COLO668 (cell line): Measurements from ENCODE around the gene SH3BP5.

Experiments used
- DNase-seq: peaks from one replicate; lab custom pipeline; 2025; ENCODE audit not compliant: unreplicated experiment; lab: John Stamatoyannopoulos, UW

The SH3BP5 gene

DNA sequence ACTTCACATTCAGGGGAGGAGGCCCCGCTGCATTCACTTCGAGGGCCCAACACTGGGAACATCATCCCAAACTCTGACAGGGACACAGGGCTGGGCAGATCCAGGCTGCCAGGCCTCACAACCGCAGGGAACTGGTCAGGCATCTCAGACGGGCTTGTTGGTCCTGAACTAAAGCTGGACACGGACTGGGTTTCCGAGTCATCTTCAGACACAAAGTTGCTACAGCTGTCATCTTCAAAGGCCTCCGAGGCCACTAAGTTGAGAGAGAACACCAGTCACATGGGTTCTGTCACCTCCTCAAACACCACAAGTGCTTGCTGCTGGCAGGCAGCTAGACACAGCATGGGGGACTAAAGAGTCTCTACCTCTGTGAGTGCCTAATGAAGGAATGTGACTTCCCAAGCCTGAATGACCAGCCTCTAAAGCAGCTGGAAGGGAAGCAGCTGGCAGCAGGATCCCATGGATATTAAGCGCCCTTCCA is 75.5 kb downstream of the SH3BP5 start:
- no peak for DNase-seq

DNA sequence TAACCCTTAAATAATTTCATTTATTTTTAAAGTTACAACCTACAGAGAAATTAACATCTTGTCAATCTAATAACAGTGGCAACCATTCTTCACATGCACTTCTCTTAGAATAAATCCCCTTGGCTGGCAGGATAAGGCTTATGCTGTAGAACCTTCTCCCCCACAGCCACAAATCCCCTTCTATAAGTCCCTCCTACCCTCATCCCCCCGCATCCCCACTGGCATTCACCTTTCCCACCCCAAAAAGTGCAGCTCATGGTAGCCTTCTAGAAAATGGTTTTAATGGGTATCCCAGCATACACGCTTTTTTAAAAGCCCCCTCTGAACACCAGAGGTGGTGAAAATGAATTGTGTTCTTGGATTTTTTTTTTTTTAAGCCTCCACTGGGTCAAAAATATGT is 77.2 kb downstream of the SH3BP5 start:
- DNase-seq: no peak

DNA sequence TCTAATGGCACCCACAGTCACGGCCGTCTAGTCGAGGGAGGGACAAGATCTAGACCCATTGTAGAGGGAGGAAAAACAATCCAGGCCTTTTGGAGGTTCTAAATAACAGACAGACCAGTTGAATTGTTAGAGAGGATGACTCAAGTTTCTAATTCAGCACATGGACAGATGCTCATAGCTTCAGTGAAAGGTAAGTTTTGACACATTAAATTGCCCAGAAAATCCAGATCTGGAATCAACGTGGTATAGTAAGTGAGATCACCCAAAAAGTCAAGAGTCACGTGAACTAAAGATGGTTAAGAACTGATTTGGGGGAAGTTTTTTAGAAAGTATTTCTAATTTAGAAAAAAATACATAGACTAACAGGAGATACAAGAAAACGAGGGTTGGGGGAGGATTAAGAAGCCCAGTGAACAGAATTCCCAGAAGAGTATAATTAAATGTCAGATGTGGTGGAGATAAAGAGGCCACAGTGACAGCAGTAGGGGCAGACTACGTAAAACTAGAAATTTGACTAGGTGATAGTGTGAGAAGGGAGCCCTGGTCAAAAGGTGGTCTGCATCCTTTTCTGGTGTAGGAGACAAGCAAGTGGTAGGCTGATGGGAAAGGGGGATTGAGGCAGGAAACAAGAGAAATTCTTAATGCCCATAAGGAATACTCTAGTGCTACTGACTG is 79.2 kb downstream of the SH3BP5 start:
- no peak for DNase-seq

DNA sequence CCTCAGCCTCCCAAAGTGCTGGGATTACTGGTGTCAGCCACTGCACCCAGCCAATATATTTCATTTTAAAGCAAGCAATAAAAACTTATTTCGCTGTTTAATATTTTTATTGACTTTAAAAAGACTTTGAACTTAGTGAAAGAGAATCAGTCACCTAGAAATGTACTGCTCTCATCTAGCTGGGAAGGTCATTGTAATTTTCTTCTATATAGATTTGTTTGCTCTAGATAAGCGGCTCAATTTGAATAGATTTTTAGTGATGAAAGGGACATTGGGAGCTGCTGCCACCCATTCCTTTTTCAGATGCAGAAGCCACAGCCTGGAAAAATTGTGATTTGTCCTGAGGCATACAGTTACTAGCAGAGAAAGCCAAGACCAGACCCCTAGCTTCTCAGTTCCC is 86.2 kb downstream of the SH3BP5 start:
- DNase-seq: no peak

GRCh38 chr3:15243822-15244482 is 88.4 kb downstream of the SH3BP5 start:
- no peak for DNase-seq

DNA sequence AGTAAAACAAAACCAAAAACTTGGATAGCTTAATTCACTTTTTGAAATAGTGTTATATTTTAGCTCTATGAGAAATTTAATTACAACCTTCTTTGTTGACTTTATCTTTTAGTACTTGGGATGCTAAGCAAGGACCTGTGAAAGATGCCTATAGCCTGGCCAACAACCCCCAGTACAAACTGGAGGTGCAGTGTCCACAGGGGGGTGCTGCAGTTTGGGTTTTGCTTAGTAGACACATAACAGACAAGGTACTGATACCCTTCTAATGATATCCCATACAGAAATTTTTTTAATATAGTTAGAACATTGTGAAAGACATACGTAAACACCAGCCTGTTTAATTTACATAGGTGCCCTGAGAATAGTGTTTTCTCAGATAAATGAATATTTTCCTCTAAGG is 91.0 kb downstream of the SH3BP5 start:
- peak; percentile 9 for DNase-seq

DNA sequence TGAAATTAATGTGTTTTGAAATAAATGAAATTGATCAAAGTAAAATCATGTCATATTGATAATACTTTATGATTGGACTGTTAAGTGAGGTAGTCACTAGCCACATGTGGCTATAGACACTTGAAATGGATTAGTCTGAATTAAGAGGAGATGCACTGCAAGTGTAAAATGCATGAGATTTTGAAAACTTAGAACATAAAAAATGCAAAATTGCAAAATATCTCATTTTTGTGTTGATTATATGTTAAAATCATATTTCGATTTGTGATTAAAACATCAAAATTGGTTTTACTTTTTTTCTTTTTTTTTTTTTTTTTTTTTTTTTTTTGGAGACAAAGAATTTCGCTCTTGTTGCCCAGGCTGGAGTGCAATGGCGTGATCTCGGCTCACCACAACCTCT is 103.1 kb downstream of the SH3BP5 start:
- no peak for DNase-seq

DNA sequence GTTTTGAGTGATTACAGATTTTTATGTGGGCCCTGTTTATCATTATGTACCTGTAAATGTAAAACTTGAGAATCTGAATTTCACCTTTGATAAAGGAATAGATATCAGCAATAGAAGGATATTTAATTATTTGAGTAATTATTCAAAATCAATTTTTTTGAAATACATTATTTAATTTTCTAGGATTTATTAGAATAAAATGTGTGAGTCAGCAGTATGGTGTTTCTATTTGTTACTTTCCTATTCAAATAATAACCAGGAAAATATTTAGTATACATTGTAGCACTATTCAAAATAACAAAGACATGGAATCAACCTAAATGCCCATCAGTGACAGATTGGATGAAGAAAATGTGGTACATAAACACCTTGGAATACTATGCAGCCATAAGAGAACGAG is 104.2 kb downstream of the SH3BP5 start:
- DNase-seq: no peak

DNA sequence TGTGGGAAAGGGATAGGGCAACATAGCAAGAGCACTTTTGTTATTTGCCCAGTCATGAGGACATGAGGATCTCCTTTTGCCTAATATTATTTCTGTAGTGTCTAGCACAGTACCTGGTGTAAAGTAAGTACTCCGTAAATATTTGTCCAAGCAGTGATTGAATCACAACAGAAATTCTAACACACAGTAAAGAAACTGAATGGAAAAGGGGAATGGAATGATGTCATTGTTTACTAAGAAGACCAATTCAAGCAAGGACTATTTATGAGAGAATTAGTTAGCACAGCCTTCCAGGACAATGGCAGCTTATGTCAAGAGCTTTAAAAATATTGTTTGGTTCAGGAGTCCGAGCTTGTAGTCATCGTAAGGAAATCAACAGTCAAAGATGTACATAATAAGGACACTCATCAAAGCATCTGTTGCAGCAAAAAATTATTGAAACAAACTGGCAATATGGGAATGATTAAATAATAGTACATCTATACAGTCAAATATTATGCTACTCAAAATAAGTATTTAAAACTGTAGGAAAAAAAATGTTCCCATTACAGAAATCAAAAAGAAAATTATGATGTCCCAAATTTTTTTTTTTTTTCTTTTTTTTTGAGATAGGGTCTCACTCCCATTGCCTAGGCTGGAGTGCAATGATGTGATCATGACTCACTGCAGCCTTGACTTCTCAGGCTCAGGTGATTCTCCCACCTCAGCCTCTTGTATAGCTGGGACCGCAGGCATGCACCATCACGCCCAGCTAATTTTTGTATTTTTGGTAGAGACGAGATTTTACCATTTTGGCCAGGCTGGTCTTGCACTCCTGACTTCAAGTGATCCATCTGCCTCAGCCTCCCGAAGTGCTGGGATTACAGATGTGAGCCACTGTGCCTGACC is 108.5 kb downstream of the SH3BP5 start:
- no peak for DNase-seq

GRCh38 chr3:15221574-15222217 is 110.7 kb downstream of the SH3BP5 start:
- no peak for DNase-seq

DNA sequence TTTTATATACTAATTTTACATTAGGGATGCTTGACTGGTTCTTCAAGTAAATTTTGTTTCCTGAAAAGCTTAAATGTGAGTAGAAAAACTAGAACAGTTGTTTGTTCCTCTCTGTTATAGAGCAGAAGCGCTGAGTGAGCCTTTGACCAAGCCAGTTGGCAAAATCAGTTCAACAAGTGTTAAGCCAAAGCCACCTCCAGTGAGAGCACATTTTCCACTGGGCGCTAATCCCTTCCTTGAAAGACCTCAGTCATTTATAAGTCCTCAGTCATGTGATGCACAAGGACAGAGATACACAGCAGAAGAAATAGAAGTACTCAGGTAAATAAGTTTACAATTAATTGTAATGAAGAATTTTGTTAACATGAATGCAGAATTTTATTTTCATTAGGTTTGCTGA is 111.7 kb downstream of the SH3BP5 start:
- DNase-seq: no peak

- no peak for DNase-seq
Measured at GRCh38 chr3:15220056-15220455, 112.3 kb downstream of the SH3BP5 start.

DNA sequence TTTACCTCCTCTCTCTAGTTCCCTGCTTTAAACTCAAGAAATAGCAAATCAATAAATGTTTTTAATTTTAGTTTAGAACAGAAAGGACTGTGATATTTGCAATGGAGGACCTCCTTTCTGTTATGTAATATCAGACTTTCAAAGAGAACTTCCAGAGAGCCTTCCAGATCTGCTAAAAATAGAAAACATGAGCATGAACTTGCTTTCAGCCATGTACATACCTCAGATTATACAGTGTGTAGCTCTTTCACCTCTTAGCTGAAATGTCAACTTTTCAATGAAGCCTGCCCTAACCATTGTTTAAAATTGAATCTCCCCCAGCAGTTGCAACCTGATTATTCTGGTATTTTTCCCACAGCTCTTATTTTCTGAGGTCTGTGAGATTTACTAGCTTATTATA is 113.7 kb downstream of the SH3BP5 start:
- DNase-seq: no peak

DNA sequence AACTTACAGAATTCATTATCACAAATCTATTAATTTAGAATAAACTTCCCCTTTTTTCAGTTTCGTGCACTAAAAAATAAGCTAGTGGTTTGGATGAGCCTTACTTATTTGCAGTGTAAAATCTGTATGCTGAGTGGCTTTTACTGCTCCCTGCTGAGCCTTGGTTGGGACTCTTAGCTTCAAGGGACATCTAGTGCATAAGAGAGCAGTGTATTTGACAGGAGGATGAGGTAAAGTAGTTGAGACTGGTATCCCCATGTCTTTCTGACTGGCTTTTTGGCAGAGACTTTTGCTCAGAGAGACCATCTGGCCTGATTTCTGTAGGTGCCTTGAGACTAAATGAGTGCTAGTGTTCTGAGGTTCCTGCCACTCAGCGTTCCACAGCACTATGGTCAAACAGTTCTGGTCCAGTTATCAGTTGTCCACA is 114.5 kb downstream of the SH3BP5 start:
- no peak for DNase-seq

GRCh38 chr3:15217011-15217671 is 115.2 kb downstream of the SH3BP5 start:
- no peak for DNase-seq

DNA sequence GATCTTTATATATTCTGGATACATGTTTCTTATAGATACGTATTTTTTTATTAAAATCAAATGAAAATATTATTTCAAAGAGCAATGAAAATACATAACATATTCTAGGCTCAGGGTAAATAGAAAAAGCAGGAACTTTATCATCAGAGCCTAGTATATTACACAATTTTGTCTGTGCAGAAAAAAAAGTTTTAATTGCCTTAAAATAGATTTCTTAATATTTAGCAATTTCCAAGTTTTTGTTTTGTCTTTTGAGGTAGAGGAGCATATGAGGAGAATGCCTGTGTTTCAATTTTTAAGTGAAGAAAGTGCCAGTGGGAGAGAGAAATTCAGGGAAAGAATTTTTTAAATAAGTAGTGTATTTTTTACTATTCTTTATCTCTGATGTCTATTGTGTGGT is 115.9 kb downstream of the SH3BP5 start:
- no peak for DNase-seq

DNA sequence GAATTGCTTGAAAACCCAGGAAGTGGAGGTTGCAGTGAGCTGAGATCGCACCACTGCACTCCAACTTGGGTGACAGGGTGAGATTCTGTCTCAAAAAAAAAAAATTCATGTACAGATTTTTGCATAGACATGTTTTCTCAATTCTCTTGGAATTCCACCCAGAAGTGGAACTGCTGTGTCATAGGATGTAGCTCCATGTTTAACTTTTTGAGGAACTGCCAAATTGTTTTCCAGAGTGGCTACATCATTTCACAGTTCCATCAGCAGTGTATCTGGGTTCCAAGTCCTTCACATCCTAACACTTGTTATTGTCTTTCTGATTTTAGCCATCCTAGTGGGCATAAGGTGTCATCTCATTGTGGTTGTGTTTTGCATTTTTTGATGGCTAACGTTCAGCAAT is 116.4 kb downstream of the SH3BP5 start:
- DNase-seq: no peak

GRCh38 chr3:15214758-15215157 is 117.6 kb downstream of the SH3BP5 start:
- no peak for DNase-seq

GRCh38 chr3:15211937-15212336 is 120.4 kb downstream of the SH3BP5 start:
- DNase-seq: no peak

- no peak for DNase-seq
Measured at GRCh38 chr3:15207836-15208504, 124.4 kb downstream of the SH3BP5 start.
